ENCODE measurements around the gene MAP3K3. TPM values are rescaled to one million over a fixed set of nuclear protein-coding genes. Genes with fewer than 3 reads are reported as not detected.

MAP3K3 gene
- total and polyA plus RNA-seq, 10 of the 15 experiments (the other 5 are each of a cell fraction or from before 2014, with no cell fraction given), result 1.6 to 24.1 (median 15.0) TPM

DNA sequence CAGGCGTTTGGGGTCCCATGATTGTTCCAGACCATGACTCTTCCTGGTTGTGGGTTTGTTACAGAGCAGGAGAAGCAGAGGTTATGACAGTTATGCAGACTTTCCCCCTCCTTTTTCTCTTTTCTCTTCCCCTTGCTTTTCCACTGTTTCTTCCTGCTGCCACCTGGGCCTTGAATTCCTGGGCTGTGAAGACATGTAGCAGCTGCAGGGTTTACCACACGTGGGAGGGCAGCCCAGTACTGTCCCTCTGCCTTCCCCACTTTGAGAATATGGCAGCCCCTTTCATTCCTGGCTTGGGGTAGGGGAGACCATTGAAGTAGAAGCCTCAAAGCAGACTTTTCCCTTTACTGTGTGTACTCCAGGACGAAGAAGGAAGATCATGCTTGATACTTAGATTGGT, 29.4 kb upstream of the MAP3K3 start:
- intact Hi-C loops (cut with micrococcal nuclease; ENCODE audit: unreplicated experiment), result no loop called here
- Histone ChIP-seq H3K27ac (ENCODE audit: control insufficient read depth, insufficient read depth) (no peak overlapping the region), H3K27me3 (replicated peaks in 1 of 2; ENCODE audit: control insufficient read depth in 2 of 2, insufficient read depth in 2 of 2, low read length in 1 of 2) (no peaks in the 10 kb centered on the region), H2AFZ (ENCODE audit: control insufficient read depth, low read depth, low read length) (no peak overlapping the region), H3K4me2 (ENCODE audit: control insufficient read depth, insufficient read depth) (no peak overlapping the region), H3K4me1 (ENCODE audit: control insufficient read depth, insufficient read depth, low read length) (no peaks in the 10 kb centered on the region), H3K4me3 (no peak overlapping the region), H4K20me1 (ENCODE audit: control insufficient read depth, insufficient read depth) (no peaks in the 10 kb centered on the region), H3K79me2 (ENCODE audit: control insufficient read depth, insufficient read depth, low read length) (no peaks in the 10 kb centered on the region), H3K9me3 (replicated peaks; ENCODE audit: control insufficient read depth, insufficient read depth, low read length) (no peaks in the 10 kb centered on the region), H3K9ac (ENCODE audit: control insufficient read depth, insufficient read depth, low read length) (no peak overlapping the region), H3K36me3 (ENCODE audit: control insufficient read depth in 2 of 2, insufficient read depth in 2 of 2, low read length in 1 of 2) (peaks cover 22 to 37% of the 10 kb centered on the region in 2 experiments; a peak in 3 of 4 replicates)
- ATAC-seq (no peak), DNase-seq (ENCODE audit: low read depth, low spot score) (no peak), FAIRE-seq (no peak)
- RAD21 ChIA-PET (ENCODE audit: unreplicated experiment), result no interaction called here
- CTCF ChIA-PET, result no interaction called here
- TF ChIP-seq YY1 (IDR thresholded peaks at IDR 0.05; ENCODE audit: low read depth, low read length) (no peak), JUNB (IDR thresholded peaks at IDR 0.05) (no peak), NR2C2 (IDR thresholded peaks at IDR 0.05; ENCODE audit: borderline replicate concordance, control insufficient read depth, insufficient read length, low read depth) (no peak)
- SMC1A ChIA-PET (ENCODE audit: uncharacterized antibody, unreplicated experiment), result interaction anchor here (1.3 to 1.8 kb wide), 2 partner anchors 9 to 11 kb away, joined by 3 read pairs; no protein-coding TSS in a partner anchor
- in situ Hi-C loops (cut with MboI), result no loop called here
- POLR2A ChIA-PET, result no interaction called here
- WGBS (ENCODE audit: insufficient coverage, insufficient replicate concordance, low lambda C conversion rate, missing lambda C conversion rate), result 73% methylated on average over 3 of the region's 3 CpGs
- no TSS peak for BruUV-seq (replicated peaks)

- no peaks in the 10 kb centered on the region for H3K79me2 ChIP-seq (ENCODE audit: control insufficient read depth, insufficient read depth, low read length)
- no peak overlapping the region for H3K27ac ChIP-seq (ENCODE audit: control insufficient read depth, insufficient read depth)
- no peaks in the 10 kb centered on the region for H3K27me3 ChIP-seq (replicated peaks in 1 of 2; ENCODE audit: control insufficient read depth in 2 of 2, insufficient read depth in 2 of 2, low read length in 1 of 2)
- FAIRE-seq, result no peak
- no peak overlapping the region for H3K9ac ChIP-seq (ENCODE audit: control insufficient read depth, insufficient read depth, low read length)
- H3K4me3 ChIP-seq, result no peak overlapping the region
- ChIA-PET CTCF (no interaction called here), RAD21 (ENCODE audit: unreplicated experiment) (no interaction called here), SMC1A (ENCODE audit: uncharacterized antibody, unreplicated experiment) (no interaction called here), POLR2A (no interaction called here)
- no peak overlapping the region for H3K4me2 ChIP-seq (ENCODE audit: control insufficient read depth, insufficient read depth)
- no peaks in the 10 kb centered on the region for H3K4me1 ChIP-seq (ENCODE audit: control insufficient read depth, insufficient read depth, low read length)
- no peak for ATAC-seq
- peaks cover 11 to 16% of the 10 kb centered on the region in 2 experiments; a peak in 3 of 4 replicates for H3K36me3 ChIP-seq (ENCODE audit: control insufficient read depth in 2 of 2, insufficient read depth in 2 of 2, low read length in 1 of 2)
- H4K20me1 ChIP-seq (ENCODE audit: control insufficient read depth, insufficient read depth), result no peaks in the 10 kb centered on the region
- no peak overlapping the region for H2AFZ ChIP-seq (ENCODE audit: control insufficient read depth, low read depth, low read length)
- in situ Hi-C loops (cut with MboI) (no loop called here), intact Hi-C loops (cut with micrococcal nuclease; ENCODE audit: unreplicated experiment) (no loop called here)
- no peaks in the 10 kb centered on the region for H3K9me3 ChIP-seq (replicated peaks; ENCODE audit: control insufficient read depth, insufficient read depth, low read length)
- WGBS (ENCODE audit: insufficient coverage, insufficient replicate concordance, low lambda C conversion rate, missing lambda C conversion rate), result 100% methylated on average over 3 of the region's 3 CpGs
- TF ChIP-seq ZNF24 (IDR thresholded peaks at IDR 0.05) (no peak), CREB1 (IDR thresholded peaks at IDR 0.05; ENCODE audit: low read depth) (no peak)
- DNase-seq (ENCODE audit: low read depth, low spot score), result no peak
- BruUV-seq (replicated peaks), result no TSS peak
These were observed 27.1 kb upstream of the MAP3K3 start for GRCh38 chr17:63595132-63595531.

Data from GM12878 (cell line).